HL-60/S4 treated with phorbol 12-myristate 13-acetate at 8.2 ng/mL for 4 days and 3 days (cell line): ENCODE measurements around the gene NOTUM.
"Not testable (repeated sequence)": the region's sequence is repeated elsewhere in the genome, so short reads cannot be mapped to it uniquely, and the experiment has no call there.

Experiments
- in situ Hi-C: fragments of 300-500 bp; cut with MboI; formaldehyde crosslinking; loops from 2 replicates; pipeline ENCODE4 v1.15.0; 2022; ENCODE audit warnings: low sequenced_read_pairs

The NOTUM gene

DNA sequence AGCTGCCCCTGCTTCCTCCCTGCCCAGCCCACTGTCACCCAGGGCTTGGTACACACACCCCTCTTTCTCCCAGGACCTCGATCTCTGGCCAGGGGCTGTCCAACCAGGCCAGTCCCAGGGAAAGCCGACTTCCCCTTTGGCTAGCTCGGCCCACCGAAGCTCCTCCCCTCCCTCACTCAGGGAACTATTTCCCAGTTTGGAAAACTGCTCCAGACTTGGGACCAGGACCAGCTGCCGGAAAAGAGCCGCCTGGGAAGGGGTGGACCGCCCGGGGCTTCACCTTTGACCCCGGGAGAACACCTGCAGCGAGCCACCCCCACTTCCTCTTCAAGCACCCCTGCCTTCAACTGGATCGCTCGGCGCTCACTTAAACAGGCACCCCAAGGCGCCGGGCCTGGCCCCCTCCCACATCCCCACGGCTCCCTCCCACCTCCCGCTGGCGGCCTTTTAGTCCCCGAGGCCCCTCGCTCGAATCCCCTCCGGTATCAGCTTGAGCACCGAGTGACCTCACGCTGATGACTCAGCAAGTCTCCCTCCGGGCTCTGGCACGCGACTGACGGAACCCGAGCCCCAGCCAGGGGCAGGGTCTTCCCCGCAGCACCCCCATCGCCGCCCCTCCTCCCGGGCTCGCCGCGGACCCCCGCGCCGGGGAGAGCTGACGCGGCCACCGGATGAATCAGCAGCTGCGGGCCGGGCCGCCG is 34.4 kb downstream of the NOTUM start:
- in situ Hi-C loops, result no loop called here

DNA sequence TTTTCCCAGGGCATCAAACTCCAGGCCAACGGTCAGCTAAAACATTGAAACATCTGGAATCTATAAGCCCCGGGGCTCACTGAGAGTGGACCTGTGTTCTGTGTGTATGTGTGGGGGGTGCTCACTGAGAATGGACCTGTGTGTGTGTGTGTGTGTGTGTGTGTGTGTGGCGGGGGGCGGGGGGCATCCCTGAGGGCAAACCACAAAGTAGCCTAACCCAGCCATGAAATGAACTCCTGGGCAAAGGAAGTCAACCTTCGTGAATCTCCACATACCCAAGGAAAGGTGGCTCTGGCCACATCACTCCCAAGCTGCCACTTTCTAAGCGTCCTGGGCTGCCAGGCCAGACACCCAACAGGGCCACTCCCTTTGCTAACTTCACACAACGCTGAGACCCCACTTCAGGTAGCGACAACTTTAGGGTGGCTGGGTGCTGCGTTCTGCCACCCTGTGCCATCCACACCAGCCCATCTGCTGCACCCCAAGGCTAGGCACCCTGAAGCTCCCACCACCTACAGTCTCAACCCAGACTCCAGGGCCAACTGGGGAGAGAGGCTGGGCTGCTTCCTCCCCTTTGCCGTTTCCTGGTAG is 35.0 kb downstream of the NOTUM start:
- in situ Hi-C loops, result no loop called here

DNA sequence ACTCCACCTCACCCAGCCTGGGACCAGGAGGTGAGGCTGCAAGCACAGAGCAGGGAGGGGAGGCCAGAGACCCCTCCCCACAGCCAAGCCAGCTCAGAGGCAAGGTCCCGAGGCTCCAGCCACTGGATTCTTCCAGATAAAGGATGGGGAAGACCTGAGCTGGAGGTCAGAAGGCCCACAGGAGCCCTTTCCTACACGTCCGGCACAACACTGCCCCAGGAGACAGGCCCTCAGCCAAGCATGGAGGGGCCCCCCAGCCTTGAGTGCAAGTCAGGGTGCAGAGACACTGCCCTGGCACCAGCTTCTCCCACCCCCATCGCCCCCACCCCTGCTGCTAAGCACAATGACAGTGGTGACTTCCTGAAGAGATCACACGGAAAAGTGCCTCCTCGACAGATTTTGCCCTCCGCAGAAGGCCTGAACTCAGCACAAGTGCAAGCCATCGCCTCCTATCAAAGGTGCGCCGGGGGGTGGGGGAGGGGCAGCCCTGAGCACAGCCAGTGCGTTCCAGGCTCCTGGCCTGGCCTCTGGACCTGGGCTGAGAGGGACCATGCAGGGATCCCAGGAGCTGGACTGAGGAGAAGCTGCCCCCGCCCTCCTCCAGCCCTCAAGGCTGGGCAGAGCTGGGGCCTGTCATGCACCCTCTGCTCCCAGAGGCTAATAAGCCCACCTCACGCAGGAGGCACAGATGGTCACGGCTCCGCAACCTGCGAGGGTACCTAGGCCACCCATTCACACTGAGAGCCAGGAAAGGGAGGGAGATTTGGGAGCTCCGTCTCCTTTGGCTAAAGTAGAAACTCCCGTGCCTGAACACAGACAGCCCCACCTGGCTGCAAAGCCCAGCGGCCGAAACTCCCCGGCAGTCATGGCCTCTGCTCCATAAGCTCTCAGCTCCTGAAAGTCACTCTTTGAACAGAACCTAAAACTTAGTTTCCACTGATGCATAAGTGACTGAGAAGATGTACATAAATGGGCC is 36.1 kb downstream of the NOTUM start:
- in situ Hi-C loops, result no loop called here

DNA sequence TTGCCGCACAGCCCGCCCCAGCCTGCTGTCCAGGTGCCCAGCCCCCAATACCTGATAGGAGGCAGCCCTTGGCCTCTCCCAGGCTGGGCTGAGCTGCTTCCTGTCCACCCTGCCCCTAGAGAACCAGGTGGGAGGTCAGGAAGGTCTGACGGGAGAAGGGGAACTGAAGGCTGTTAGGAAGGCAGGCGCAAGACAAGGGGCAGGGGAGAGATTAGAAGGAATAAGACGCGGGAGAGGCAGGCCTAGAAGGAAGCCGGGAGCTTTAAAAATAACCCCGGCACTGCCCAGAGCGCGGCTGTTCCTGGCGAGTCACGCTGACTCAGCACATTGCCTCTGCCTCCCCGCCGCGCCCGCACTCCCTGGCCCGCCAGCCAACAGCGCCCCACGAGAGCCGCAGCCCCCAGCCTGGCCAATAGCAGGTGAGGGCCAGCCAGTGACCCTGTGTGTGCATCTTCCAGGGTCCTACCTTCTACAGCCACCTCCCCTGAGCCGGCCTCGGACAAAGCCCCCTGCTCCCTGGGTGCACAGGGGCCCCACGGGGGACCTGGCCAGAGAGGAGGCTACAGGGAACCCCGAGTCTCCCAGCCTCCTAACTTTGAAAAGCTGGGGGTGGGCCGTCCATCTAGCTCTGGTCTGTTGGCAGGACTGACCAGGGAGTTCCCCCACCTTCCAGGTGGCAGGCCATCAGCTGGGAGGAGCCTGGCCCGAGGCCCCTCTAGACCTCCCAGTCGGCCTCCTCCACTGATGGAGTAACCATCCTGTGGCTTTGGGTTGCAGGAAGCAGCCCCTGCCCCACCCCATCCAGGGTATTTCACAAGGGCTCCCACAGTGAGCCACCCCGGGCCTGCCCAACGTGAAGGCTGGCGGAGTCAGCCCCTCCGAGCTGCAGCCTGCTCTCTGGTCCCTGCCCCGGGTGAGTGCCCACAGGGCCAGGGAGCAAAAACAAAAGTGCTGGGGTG is 37.4 kb downstream of the NOTUM start:
- in situ Hi-C loops, result no loop called here

DNA sequence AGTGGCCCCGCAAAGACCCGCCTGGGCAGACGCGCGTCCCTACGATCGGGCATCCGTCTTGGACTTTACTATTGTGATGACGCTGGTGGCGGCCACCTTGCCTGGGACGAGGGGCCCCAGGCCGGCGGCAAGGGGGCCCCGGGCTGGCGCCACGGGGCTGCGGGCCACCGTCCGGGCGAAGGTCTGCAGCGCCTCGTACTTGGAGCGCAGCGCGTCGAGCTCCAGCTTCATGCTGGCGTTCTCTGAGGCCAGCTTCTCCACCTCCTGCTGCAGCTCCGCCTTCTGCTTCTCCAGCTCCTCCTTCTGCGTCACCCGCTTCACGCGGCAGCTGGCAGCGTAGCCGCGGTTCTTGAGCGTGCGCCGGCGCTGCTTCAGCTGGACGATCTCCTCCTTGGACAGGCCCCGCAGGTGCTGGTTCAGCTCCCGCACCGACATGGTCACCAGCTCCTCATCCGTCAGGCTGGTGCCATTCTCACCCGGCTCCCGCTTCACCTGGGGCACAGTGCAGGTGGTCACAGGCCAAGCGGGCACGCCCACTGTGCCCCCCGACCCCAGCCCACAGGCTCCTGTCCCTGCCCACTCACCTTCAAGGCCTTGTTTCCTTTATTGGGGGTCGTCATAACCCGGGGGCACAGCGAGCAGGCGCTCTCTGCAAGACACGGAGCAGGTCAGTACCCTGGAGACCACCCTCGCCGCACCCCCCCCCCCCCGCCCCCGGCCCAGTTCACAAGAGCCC is 38.3 kb downstream of the NOTUM start:
- in situ Hi-C loops, result no loop called here

DNA sequence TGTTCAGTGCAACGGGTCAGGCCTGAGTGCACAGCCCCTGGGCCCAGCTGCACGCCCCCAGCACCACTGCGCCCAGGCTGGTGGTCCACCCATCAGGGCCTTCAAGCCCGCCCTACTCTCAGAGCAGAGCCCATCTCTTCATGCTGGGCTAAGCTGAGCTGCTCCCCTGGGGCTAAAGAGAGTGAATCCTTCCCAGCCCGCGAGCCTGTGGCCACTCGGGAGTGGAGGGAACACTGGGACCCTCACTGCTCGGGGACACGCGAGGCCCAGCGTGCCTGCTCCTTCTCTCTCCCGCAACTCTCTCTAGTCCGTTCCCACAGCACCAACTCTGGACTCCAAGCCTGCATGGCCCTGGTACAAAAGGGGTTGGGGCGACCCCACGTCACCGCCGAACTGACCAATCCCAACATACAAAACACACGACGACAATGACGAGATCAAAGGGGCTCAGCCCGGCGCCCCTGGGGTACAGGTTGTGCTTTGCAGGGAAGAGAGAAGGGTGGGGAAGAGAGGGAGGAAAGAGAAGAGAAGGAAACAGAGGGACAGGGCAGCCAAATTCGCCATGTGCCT is 38.9 kb downstream of the NOTUM start:
- in situ Hi-C loops, result no loop called here

DNA sequence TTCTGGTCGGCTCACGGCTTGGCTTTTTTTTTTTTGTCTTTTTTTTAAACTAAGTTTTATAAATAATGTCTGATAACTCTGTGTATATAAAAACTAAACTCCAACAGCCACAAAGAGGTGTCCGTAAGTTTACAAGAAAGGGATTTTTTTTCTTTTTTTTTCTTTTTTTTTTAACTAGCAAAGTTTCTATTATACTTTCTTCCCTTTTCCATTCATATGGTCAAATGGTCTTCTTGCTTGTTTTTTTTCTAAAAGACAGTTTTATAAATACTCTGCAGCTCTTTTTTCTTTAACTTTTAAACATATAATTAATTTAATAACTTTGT is 39.5 kb downstream of the NOTUM start:
- in situ Hi-C loops, result no loop called here

DNA sequence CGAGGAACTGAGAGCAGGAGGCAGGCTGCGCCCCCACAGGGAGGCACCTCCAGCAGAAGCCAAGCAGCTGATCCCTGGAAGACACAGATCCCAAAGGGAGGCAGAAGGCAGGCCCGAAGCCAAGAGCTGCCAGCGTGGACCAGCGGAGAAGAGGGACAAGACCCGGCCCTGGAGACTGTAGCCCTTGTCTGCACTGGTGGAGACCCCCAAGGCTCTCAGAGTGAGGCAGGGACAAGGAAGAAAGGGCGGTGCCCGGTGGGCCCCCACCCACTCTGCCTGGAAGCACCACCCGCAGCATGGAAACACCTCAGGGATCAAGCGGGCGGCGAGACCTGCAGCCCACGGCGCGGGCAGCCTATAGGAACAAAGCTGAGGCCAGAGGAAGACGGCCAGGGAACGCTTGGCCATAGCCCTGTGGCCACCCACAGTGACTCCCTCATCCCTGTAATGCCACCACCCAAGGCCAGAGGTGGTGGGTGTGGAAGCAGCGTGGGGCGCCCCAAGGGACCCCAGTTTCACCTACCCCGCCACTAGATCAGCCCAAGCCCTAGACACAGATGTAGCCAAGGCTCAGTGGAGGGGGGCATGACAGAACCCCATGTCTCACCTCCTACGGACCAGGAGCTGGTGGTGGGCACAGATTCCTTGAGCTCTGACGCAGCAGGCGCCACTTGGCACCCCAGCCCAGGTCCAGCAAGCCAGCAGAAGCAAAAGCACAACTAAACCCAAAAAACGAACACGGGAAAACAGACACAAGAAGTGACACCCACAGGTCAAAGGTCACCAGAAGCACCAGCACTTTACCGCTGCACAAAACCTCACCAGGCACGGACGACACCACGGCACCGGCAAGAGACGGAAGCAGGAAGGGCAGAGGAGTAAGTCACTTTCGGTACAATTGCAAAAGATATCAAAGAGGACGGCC is 40.1 kb downstream of the NOTUM start:
- in situ Hi-C loops, result no loop called here

DNA sequence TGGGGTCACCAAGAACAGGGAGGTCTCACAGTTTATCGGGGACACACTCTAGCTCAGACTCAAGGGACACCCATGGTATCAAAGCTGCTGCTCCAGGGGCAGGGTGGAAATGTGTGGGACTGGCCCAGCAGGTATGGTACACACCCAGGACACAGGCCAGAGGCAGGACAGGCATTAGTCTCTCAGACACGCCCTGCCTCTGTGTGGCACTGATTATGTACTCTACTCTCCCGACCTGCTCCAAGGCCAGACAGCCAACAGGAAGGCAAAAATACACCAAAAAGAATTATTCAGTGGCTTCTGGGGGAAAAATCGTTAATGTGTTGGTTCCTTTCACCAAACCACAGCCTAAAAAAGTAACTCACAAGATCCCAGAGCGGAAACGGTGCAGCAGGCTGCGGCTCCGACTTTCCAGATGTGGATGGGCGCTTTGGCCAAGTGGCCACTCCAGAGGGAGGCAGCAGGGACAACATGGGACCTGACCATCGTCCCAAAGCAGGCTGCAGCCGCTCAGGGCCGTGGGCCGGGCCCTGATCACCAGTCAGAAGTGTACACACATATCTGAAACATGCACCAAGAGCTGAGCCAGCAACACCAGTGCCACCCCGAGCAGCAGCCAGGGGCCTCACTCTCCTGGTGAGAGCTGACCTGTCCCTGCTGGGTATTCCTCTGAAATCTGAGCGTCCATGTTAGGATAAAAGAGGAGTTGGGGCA is 42.0 kb downstream of the NOTUM start:
- in situ Hi-C loops, result no loop called here

DNA sequence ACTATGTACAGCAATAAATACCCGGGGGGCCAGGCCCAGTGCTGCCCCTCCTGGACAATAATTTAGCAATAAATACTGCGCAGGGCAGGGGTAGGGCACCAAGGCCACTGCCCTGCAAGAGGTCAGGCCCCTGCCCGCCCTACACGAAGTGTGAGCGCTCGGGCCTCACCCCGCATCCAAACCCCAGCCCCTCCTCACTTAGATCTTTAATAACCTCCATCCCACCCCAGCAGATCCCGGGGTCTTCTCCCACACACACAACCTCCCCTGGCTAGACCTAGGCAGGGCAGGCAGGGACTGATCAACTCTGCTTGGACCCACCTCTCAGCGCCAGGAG is 42.7 kb downstream of the NOTUM start:
- in situ Hi-C loops, result not testable (repeated sequence)

DNA sequence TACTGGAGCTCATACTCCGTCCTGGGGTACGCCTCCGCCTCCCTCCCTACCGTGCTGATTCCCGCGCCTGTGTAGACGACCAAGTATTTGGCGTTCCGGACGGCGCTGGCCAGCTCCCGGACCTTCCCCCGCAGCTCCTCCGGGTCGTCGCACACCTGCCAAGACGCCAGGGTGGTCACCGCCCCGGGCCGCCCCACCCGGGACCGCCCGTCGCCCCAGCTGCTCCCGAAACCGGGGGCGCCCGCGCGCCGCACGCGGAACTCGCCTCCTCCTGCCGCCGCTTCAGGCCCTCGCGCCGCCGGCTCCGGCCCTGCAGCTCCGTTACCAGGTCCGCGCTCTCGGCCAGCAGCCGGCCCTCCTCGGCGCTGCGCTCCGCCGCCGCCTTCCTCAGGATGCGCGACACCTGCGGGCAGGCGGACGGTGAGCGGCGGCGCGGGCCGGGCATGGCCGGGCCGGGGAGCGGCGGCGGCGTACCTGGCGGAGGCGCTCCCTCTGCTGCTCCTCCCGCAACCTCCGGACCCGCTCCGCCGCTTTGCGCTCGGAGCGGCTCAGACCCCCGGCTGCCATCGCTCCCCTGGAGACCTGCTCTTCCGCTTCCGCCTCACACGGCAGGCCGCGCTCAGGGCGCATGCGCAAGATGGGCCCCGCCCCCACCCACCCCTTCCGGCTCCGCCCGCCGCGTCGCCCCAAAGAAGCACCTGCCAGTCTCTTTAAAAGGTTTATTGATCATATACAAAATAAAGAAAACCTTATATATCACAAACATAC is 43.2 kb downstream of the NOTUM start, which contains the start of gene SIRT7:
SIRT7 (minus strand) TSS at position 612 of the 768 bp plus-strand sequence; CDS start at position 567, 45 bp downstream.
- in situ Hi-C loops, result no loop called here

DNA sequence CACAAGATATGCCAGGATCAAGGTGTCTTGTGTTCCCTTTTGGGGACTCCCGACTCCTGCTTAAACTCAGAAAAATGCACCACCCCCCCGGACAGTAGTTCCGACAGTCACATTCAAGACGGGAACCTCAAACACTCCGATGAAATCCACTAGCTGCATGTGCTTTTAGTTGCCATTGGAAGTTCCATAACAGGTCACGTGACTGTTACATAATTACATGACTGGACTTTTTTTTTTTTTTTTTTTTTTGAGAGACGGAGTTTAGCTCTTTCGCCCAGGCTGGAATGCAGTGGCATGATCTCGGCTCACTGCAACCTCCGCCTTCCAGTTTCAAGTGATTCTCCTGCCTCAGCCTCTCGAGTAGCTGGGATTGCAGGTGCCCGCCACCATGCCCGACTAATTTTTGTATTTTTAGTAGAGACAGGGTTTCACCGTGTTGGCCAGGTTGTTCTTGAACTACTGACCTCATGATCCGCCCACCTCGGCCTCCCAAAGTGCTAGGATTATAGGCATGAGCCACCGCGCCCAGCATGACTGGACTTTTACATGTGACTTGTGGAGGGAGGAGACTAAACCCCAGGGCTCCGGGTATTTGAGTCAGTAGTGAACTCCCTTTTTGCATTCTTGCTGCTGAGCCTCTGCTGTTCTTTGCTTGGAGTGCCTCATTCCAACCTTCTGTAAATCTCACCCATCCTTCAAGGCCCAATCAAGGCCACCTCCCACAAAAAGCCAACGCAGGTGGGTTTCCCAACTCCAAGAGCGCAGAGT is 44.6 kb downstream of the NOTUM start:
- in situ Hi-C loops, result no loop called here

DNA sequence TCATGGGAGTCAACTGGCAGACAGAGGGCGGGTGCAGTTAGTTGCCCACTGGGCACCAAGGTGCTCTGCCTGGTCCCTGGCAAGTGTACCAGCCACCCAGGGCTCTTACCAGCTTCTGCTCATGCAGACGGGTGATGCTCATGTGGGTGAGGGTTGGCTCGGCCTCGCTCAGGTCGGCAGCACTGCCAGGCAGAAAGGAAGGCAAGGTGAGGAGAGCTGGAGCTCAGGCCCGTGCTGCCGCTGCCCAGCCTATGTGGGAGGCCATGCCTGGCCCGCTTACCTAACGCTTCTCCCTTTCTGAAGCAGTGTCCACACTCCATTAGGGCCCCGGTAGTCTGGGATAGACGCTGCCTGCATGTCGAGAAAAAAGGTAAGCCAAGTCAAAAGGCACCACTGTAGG is 45.7 kb downstream of the NOTUM start:
- in situ Hi-C loops, result no loop called here

DNA sequence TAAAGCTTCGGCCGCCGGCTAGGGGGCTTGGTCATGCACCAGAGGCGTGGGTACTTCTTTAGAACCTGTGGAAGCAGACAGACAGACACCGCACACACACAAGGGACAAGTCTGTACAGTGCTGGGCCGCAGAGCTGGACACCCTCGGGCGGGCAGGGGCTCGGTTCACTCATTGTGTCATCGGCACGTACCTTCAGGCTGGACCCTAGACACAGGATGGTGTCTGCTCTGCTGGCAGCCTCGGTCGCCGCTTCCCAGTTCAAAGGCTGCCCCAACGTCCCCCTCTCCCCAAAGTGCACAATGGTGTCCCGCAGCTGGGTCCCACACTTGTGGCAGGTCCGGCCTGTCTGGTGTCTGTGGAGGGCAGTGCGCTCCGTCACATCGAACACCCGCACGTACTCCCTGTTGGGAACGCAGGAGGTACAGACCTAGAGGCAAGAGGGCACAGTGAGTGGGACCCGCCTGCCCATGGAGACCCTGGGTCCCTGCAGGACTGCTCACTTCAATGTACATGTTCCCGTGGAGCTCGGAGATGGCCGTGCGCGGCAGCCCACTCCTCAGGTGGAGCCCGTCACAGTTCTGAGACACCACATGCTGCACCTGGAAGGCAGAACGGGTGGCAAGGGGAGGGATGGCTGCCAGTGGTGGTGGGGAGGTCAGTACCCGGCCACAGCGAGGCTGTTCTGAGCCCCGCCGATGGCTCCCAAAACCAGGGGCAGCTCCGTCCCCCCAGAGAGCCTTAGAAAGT is 46.7 kb downstream of the NOTUM start:
- in situ Hi-C loops, result no loop called here

DNA sequence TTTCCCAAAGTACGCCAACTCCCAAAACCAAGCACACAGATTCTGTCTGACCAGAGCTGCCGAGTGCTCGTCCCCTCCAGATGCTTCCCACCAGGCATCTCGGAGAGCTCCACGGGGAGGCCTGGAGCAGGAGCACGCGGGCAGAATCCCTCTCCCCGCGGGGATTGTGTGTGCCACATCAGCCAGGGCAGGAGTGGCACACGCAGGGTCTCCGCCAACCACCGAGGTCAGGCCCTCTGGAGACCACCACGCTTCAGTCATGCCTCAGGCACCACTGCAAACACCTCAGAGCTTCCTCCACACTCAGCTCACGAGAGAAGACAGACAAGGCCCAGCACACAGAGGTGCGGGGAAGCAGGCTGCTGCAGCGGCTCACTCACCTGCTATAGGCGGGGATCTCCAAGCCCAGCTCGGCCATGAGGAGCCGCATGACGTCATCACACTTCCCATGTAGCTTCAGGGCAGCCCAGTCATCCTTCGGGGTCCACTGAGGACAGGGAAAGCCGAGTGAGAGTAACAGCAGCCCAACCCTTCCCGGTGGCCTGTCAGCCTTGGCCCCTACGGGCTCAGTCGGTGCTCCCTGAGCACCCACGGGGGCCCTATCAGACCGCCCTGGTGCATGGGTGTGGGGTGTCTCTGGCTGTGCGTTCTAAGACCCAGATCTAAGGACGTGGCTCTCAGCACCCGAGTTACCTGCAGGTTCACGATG is 47.4 kb downstream of the NOTUM start:
- in situ Hi-C loops, result no loop called here
